CD4-positive, CD25-positive, alpha-beta regulatory T cell (primary cell): ENCODE data around the gene ABHD6. TPM values are rescaled to one million over a fixed set of nuclear protein-coding genes. Genes with fewer than 3 reads are reported as not detected.
"Not testable (repeated sequence)": the region's sequence is repeated elsewhere in the genome, so short reads cannot be mapped to it uniquely, and the experiment has no call there.

Experiments
- ATAC-seq, 2 donors: fragments of 150-1000 bp; cut with Tn5 transposase; one replicate each; pipeline ENCODE4 v1.10.0; 2021; ENCODE audit warnings: low read depth in 2 of 2, moderate number of reproducible peaks in 2 of 2, moderate library complexity in 1 of 2
- DNase-seq, 3 donors: peaks; one replicate each; pipeline versions ENCODE4 v3.0.0 to v3.0.0-alpha.2; 2012 to 2022; ENCODE audit warnings: mixed read lengths in 1 of 3
- H3K27ac ChIP-seq: one replicate; pipeline ENCODE4 v1.7.0; 2013; ENCODE audit warnings: mild to moderate bottlenecking, low read length; ENCODE audit not compliant: insufficient read depth, poor library complexity, severe bottlenecking
- H3K27me3 ChIP-seq: one replicate; pipeline ENCODE4 v1.7.0; 2013; ENCODE audit warnings: low read length; ENCODE audit not compliant: control insufficient read depth, insufficient read depth
- H3K36me3 ChIP-seq: one replicate; pipeline ENCODE4 v1.7.0; 2013; ENCODE audit warnings: mild to moderate bottlenecking, low read length, moderate library complexity; ENCODE audit not compliant: control insufficient read depth, insufficient read depth
- H3K4me1 ChIP-seq: 2 replicates; pipeline ENCODE4 v1.7.0; 2013; ENCODE audit warnings: mild to moderate bottlenecking, low read length; ENCODE audit not compliant: insufficient read depth, control insufficient read depth, poor library complexity, severe bottlenecking
- H3K4me3 ChIP-seq: one replicate; pipeline ENCODE4 v1.7.0; 2013; ENCODE audit warnings: low read depth, mild to moderate bottlenecking, low read length, moderate library complexity
- H3K9me3 ChIP-seq, 2 experiments: 1 replicate in 1 of 2; 2 replicates in 1 of 2; pipeline ENCODE4 v1.7.0; 2013; ENCODE audit warnings: low read length in 2 of 2, mild to moderate bottlenecking in 1 of 2, moderate library complexity in 1 of 2; ENCODE audit not compliant: control insufficient read depth in 2 of 2
- H3K27ac Mint-ChIP-seq, 3 donors: one replicate each; pipeline ENCODE4 v1.8.0; 2020 to 2022; ENCODE audit warnings: mild to moderate bottlenecking in 3 of 3, mixed read lengths in 3 of 3, moderate library complexity in 2 of 3
- H3K27me3 Mint-ChIP-seq: one replicate; pipeline ENCODE4 v1.8.0; 2022; ENCODE audit warnings: mild to moderate bottlenecking, mixed read lengths
- H3K36me3 Mint-ChIP-seq: one replicate; pipeline ENCODE4 v1.8.0; 2020; ENCODE audit warnings: mixed read lengths
- H3K4me1 Mint-ChIP-seq, 4 donors: one replicate each; pipeline ENCODE4 v1.8.0; 2020 to 2022; ENCODE audit warnings: mixed read lengths in 4 of 4, mild to moderate bottlenecking in 1 of 4
- H3K4me3 Mint-ChIP-seq, 4 donors: one replicate each; pipeline ENCODE4 v1.8.0; 2020 to 2022; ENCODE audit warnings: mild to moderate bottlenecking in 4 of 4, mixed read lengths in 4 of 4, moderate library complexity in 3 of 4
- H3K9me3 Mint-ChIP-seq, 7 donors: one replicate each; pipeline ENCODE4 v1.8.0; 2020 to 2022; ENCODE audit warnings: mixed read lengths in 7 of 7, mild to moderate bottlenecking in 3 of 7, moderate library complexity in 2 of 7
- polyA plus RNA-seq, 4 donors: library from polyadenylated mRNA; unstranded; fragments of 300-500 nt; fragmentation: Illumina TruSeq; gene quantifications; one replicate each; pipeline ENCODE4 v1.2.3, GENCODE V29; 2021
- total RNA-seq: library from RNA; stranded (reverse); gene quantifications from one replicate; pipeline ENCODE4 v1.2.3, GENCODE V29; 2022

ABHD6 gene
- total and polyA plus RNA-seq, 5 donors from 2014 or later = 3.8 to 7.8 (median 4.7) TPM

- Mint-ChIP-seq H3K36me3 (peaks cover 44% of the 10 kb centered on the region), H3K4me1 (peaks cover 0 to 9% (median 0%) of the 10 kb centered on the region in 4 donors), H3K27ac (no peak overlapping the region), H3K27me3 (no peaks in the 10 kb centered on the region), H3K4me3 (no peak overlapping the region), H3K9me3 (no peaks in the 10 kb centered on the region)
- Histone ChIP-seq H3K36me3 (peaks cover 3% of the 10 kb centered on the region), H3K27ac (no peak overlapping the region), H3K9me3 (no peaks in the 10 kb centered on the region), H3K27me3 (no peaks in the 10 kb centered on the region), H3K4me1 (no peaks in the 10 kb centered on the region), H3K4me3 (no peak overlapping the region)
- ATAC-seq = no peak
- DNase-seq = no peak
Measured at GRCh38 chr3:58270485-58270884, 32.9 kb downstream of the ABHD6 start.

GRCh38 chr3:58271901-58272501, 34.4 kb downstream of the ABHD6 start:
- no peak overlapping the region for H3K4me3 Mint-ChIP-seq
- Histone ChIP-seq H3K27ac (no peak overlapping the region), H3K9me3 (no peaks in the 10 kb centered on the region), H3K4me3 (no peak overlapping the region), H3K27me3 (no peaks in the 10 kb centered on the region), H3K36me3 (peaks cover 3% of the 10 kb centered on the region), H3K4me1 (no peaks in the 10 kb centered on the region)
- ATAC-seq (no peak), DNase-seq (peak in 1 of 3 donors; percentile 13)
- H3K27ac Mint-ChIP-seq = no peak overlapping the region
- H3K4me1 Mint-ChIP-seq = peaks cover 0 to 10% (median 0%) of the 10 kb centered on the region in 4 donors
- H3K27me3 Mint-ChIP-seq = no peaks in the 10 kb centered on the region
- H3K9me3 Mint-ChIP-seq = peaks cover 0 to 2% (median 0%) of the 10 kb centered on the region in 7 donors
- H3K36me3 Mint-ChIP-seq = peaks cover 52% of the 10 kb centered on the region

GRCh38 chr3:58272891-58273290, 35.3 kb downstream of the ABHD6 start:
- H3K36me3 Mint-ChIP-seq = peaks cover 50% of the 10 kb centered on the region
- peaks cover 0 to 10% (median 0%) of the 10 kb centered on the region in 4 donors for H3K4me1 Mint-ChIP-seq
- H3K27me3 Mint-ChIP-seq = no peaks in the 10 kb centered on the region
- DNase-seq (no peak), ATAC-seq (no peak)
- Histone ChIP-seq H3K27ac (no peak overlapping the region), H3K9me3 (no peaks in the 10 kb centered on the region), H3K4me1 (no peaks in the 10 kb centered on the region), H3K36me3 (peaks cover 3% of the 10 kb centered on the region), H3K4me3 (no peak overlapping the region), H3K27me3 (no peaks in the 10 kb centered on the region)
- H3K27ac Mint-ChIP-seq = no peak overlapping the region
- H3K4me3 Mint-ChIP-seq = no peak overlapping the region
- H3K9me3 Mint-ChIP-seq = peaks cover 0 to 2% (median 0%) of the 10 kb centered on the region in 7 donors

- peaks cover 48% of the 10 kb centered on the region for H3K36me3 Mint-ChIP-seq
- not testable (repeated sequence) for ATAC-seq
Measured at GRCh38 chr3:58273362-58273761, 35.8 kb downstream of the ABHD6 start.

GRCh38 chr3:58274027-58274614, 36.5 kb downstream of the ABHD6 start:
- Histone ChIP-seq H3K27ac (no peak overlapping the region), H3K4me3 (no peak overlapping the region), H3K4me1 (no peaks in the 10 kb centered on the region), H3K36me3 (peaks cover 3% of the 10 kb centered on the region), H3K27me3 (no peaks in the 10 kb centered on the region), H3K9me3 (no peaks in the 10 kb centered on the region)
- H3K36me3 Mint-ChIP-seq = peaks cover 43% of the 10 kb centered on the region
- H3K9me3 Mint-ChIP-seq = peaks cover 0 to 2% (median 0%) of the 10 kb centered on the region in 7 donors
- H3K4me1 Mint-ChIP-seq = peaks cover 0 to 5% (median 0%) of the 10 kb centered on the region in 4 donors
- H3K27me3 Mint-ChIP-seq = no peaks in the 10 kb centered on the region
- ATAC-seq = no peak
- H3K27ac Mint-ChIP-seq = no peak overlapping the region
- no peak for DNase-seq
- H3K4me3 Mint-ChIP-seq = no peak overlapping the region

More at GRCh38 chr3:58273362-58273761, 35.8 kb downstream of the ABHD6 start:
- not testable (repeated sequence) for H3K36me3 ChIP-seq, H3K27ac ChIP-seq, H3K4me3 ChIP-seq, H3K4me1 ChIP-seq, H3K27ac Mint-ChIP-seq, DNase-seq, H3K4me1 Mint-ChIP-seq, H3K4me3 Mint-ChIP-seq, H3K9me3 ChIP-seq, H3K9me3 Mint-ChIP-seq, H3K27me3 ChIP-seq, H3K27me3 Mint-ChIP-seq

- no peak overlapping the region for H3K27ac ChIP-seq
- peaks cover 35% of the 10 kb centered on the region for H3K36me3 Mint-ChIP-seq
- no peak for ATAC-seq
Measured at GRCh38 chr3:58281069-58281468, 43.5 kb downstream of the ABHD6 start.

GRCh38 chr3:58285334-58285733, 47.7 kb downstream of the ABHD6 start:
- H3K27me3 ChIP-seq = no peaks in the 10 kb centered on the region
- Mint-ChIP-seq H3K4me3 (no peak overlapping the region), H3K4me1 (peaks cover 0 to 3% (median 0%) of the 10 kb centered on the region in 4 donors), H3K27ac (no peak overlapping the region), H3K27me3 (no peaks in the 10 kb centered on the region), H3K9me3 (no peaks in the 10 kb centered on the region), H3K36me3 (peaks cover 21% of the 10 kb centered on the region)
- H3K4me3 ChIP-seq = no peak overlapping the region
- ATAC-seq = no peak
- no peaks in the 10 kb centered on the region for H3K4me1 ChIP-seq
- H3K27ac ChIP-seq = no peak overlapping the region
- DNase-seq = no peak
- H3K36me3 ChIP-seq = no peaks in the 10 kb centered on the region
- no peaks in the 10 kb centered on the region for H3K9me3 ChIP-seq

More at GRCh38 chr3:58281069-58281468, 43.5 kb downstream of the ABHD6 start:
- no peak overlapping the region for H3K4me3 ChIP-seq
- no peaks in the 10 kb centered on the region for H3K27me3 Mint-ChIP-seq
- H3K36me3 ChIP-seq = no peaks in the 10 kb centered on the region
- no peak overlapping the region for H3K4me3 Mint-ChIP-seq
- peaks cover 0 to 5% (median 0%) of the 10 kb centered on the region in 4 donors for H3K4me1 Mint-ChIP-seq
- DNase-seq = no peak
- H3K9me3 Mint-ChIP-seq = peaks cover 0 to 2% (median 0%) of the 10 kb centered on the region in 7 donors
- H3K27me3 ChIP-seq = no peaks in the 10 kb centered on the region
- no peaks in the 10 kb centered on the region for H3K4me1 ChIP-seq
- no peak overlapping the region for H3K27ac Mint-ChIP-seq
- no peaks in the 10 kb centered on the region for H3K9me3 ChIP-seq

GRCh38 chr3:58287354-58287753, 49.8 kb downstream of the ABHD6 start:
- Histone ChIP-seq H3K9me3 (no peaks in the 10 kb centered on the region), H3K27me3 (no peaks in the 10 kb centered on the region), H3K36me3 (no peaks in the 10 kb centered on the region), H3K4me1 (no peaks in the 10 kb centered on the region), H3K27ac (no peak overlapping the region), H3K4me3 (no peak overlapping the region)
- Mint-ChIP-seq H3K36me3 (peaks cover 17% of the 10 kb centered on the region), H3K27ac (no peak overlapping the region), H3K4me1 (peaks cover 0 to 3% (median 0%) of the 10 kb centered on the region in 4 donors), H3K9me3 (no peaks in the 10 kb centered on the region), H3K4me3 (no peak overlapping the region), H3K27me3 (no peaks in the 10 kb centered on the region)
- DNase-seq (no peak), ATAC-seq (no peak)
